Measurements from ENCODE around the gene NLRP10. TPM values are rescaled to one million over a fixed set of nuclear protein-coding genes. Genes with fewer than 3 reads are reported as not detected.

Gene NLRP10
- polyA plus RNA-seq, 1 of the 3 experiments (the other 2 are of a cell fraction), result 0.05 TPM

DNA sequence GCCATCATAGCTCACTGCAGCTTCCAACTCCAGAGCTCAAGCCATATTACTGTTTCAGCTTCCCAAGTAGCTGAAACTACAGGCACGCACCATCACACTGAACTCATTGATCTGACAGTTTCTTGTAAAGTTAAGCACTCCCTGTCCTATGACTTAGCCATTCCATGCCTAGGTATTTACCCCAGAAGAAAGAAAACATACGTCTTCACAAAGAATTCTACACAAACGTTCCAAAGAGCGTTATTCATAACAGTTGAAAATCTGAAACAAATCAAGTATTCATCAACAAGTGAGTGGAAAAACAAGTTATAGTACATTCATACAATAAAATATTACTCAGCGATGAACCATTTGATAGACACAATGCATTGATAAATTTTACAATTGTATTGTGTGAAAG lies 7.8 kb upstream of the NLRP10 start:
- ChIA-PET POLR2A (no interaction called here), CTCF (no interaction called here)
- Histone ChIP-seq H3F3A (replicated peaks; ENCODE audit: insufficient read depth) (peaks cover 22% of the 10 kb centered on the region), H3K27me3 (ENCODE audit: insufficient read depth) (no peaks in the 10 kb centered on the region), H3K36me3 (replicated peaks in 1 of 2; ENCODE audit: control insufficient read depth in 1 of 2, insufficient read depth in 2 of 2, low read length in 1 of 2) (no peaks in the 10 kb centered on the region), H3K79me2 (ENCODE audit: insufficient read depth) (no peaks in the 10 kb centered on the region), H4K20me1 (ENCODE audit: insufficient read depth) (no peaks in the 10 kb centered on the region), H3K4me1 (ENCODE audit: control insufficient read depth in 1 of 2, insufficient read depth in 2 of 2, low read depth in 1 of 2, low read length in 1 of 2) (no peaks in the 10 kb centered on the region), H3K9me2 (no peaks in the 10 kb centered on the region), H2AFZ (ENCODE audit: low read depth) (peak overlapping the region; percentile 9), H3K9ac (no peak overlapping the region), H3K27ac (ENCODE audit: low read depth in 2 of 2, low read length in 1 of 2) (peak overlapping the region in 1 of 2 experiments; percentile 14; a peak in 2 of 4 replicates), H3K4me3 (ENCODE audit: low read depth in 2 of 2, low read length in 1 of 2) (no peak overlapping the region), H3K4me2 (no peak overlapping the region), H3K9me3 (no peaks in the 10 kb centered on the region)
- DNase-seq, result no peak
- TF ChIP-seq GABPA (IDR thresholded peaks at IDR 0.05; ENCODE audit: low read depth), result no peak
- TF ChIP-seq, protein P1, sequence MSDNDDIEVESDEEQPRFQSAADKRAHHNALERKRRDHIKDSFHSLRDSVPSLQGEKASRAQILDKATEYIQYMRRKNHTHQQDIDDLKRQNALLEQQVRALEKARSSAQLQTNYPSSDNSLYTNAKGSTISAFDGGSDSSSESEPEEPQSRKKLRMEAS (IDR thresholded peaks at IDR 0.05; ENCODE audit: low read depth), result no peak
- TF ChIP-seq, protein P2, sequence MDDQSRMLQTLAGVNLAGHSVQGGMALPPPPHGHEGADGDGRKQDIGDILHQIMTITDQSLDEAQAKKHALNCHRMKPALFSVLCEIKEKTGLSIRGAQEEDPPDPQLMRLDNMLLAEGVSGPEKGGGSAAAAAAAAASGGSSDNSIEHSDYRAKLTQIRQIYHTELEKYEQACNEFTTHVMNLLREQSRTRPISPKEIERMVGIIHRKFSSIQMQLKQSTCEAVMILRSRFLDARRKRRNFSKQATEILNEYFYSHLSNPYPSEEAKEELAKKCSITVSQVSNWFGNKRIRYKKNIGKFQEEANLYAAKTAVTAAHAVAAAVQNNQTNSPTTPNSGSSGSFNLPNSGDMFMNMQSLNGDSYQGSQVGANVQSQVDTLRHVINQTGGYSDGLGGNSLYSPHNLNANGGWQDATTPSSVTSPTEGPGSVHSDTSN (IDR thresholded peaks at IDR 0.05), result 0 out of 2 replicates have a peak, but pooled peaks have one; percentile 13
- peak; percentile 29; the same call in 1 of the 2 replicates for TF ChIP-seq JUND (IDR thresholded peaks at IDR 0.05)
- TF ChIP-seq, protein P3, sequence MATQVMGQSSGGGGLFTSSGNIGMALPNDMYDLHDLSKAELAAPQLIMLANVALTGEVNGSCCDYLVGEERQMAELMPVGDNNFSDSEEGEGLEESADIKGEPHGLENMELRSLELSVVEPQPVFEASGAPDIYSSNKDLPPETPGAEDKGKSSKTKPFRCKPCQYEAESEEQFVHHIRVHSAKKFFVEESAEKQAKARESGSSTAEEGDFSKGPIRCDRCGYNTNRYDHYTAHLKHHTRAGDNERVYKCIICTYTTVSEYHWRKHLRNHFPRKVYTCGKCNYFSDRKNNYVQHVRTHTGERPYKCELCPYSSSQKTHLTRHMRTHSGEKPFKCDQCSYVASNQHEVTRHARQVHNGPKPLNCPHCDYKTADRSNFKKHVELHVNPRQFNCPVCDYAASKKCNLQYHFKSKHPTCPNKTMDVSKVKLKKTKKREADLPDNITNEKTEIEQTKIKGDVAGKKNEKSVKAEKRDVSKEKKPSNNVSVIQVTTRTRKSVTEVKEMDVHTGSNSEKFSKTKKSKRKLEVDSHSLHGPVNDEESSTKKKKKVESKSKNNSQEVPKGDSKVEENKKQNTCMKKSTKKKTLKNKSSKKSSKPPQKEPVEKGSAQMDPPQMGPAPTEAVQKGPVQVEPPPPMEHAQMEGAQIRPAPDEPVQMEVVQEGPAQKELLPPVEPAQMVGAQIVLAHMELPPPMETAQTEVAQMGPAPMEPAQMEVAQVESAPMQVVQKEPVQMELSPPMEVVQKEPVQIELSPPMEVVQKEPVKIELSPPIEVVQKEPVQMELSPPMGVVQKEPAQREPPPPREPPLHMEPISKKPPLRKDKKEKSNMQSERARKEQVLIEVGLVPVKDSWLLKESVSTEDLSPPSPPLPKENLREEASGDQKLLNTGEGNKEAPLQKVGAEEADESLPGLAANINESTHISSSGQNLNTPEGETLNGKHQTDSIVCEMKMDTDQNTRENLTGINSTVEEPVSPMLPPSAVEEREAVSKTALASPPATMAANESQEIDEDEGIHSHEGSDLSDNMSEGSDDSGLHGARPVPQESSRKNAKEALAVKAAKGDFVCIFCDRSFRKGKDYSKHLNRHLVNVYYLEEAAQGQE (IDR thresholded peaks at IDR 0.05; ENCODE audit: low read depth, low read length), result no peak
- peak; percentile 59 for TF ChIP-seq TCF12 (IDR thresholded peaks at IDR 0.05)
- TF ChIP-seq FOSL2 (IDR thresholded peaks at IDR 0.05; ENCODE audit: borderline replicate concordance, low read depth), result peak; percentile 21; the same call in 1 of the 2 replicates
- TF ChIP-seq EP300 (IDR thresholded peaks at IDR 0.05; ENCODE audit: borderline replicate concordance in 1 of 2, low read depth in 1 of 2, low read length in 1 of 2), result peak in 1 of 2 experiments; percentile 10; a peak in 1 of 4 replicates
- 40% methylated on average over 5 of the region's 5 CpGs for WGBS (ENCODE audit: low lambda C conversion rate)

DNA sequence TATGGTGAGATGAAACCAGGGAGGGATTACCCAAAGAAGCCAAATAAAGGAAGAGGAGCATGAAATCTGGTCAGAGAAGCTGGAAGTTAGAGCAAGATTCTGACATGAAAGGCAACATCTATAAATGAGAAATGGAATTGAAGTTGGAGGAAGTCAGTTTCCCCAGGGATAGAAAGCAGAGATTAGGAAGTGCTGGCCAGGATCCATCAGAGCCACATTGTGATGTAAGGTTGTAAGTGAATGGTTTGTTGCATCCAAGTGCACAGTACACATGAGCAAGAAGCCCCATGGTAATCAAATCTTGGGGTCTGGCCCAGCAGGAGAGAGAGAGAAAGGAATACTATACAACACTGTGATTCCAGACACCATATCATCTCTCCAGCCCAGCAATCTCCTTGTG lies 6.6 kb upstream of the NLRP10 start:
- no peak overlapping the region for H3K9ac ChIP-seq
- no peaks in the 10 kb centered on the region for H3K36me3 ChIP-seq (replicated peaks in 1 of 2; ENCODE audit: control insufficient read depth in 1 of 2, insufficient read depth in 2 of 2, low read length in 1 of 2)
- H3K9me2 ChIP-seq, result no peaks in the 10 kb centered on the region
- no peaks in the 10 kb centered on the region for H3K4me1 ChIP-seq (ENCODE audit: control insufficient read depth in 1 of 2, insufficient read depth in 2 of 2, low read depth in 1 of 2, low read length in 1 of 2)
- ChIA-PET CTCF (no interaction called here), POLR2A (no interaction called here)
- H2AFZ ChIP-seq (ENCODE audit: low read depth), result no peak overlapping the region; the same call in 1 of the 2 replicates
- DNase-seq, result no peak
- H3K27me3 ChIP-seq (ENCODE audit: insufficient read depth), result no peaks in the 10 kb centered on the region
- H3K4me2 ChIP-seq, result no peak overlapping the region
- H4K20me1 ChIP-seq (ENCODE audit: insufficient read depth), result no peaks in the 10 kb centered on the region
- H3K27ac ChIP-seq (ENCODE audit: low read depth in 2 of 2, low read length in 1 of 2), result no peak overlapping the region
- no peaks in the 10 kb centered on the region for H3K79me2 ChIP-seq (ENCODE audit: insufficient read depth)
- no peak overlapping the region for H3K4me3 ChIP-seq (ENCODE audit: low read depth in 2 of 2, low read length in 1 of 2)
- H3F3A ChIP-seq (replicated peaks; ENCODE audit: insufficient read depth), result peaks cover 11% of the 10 kb centered on the region
- H3K9me3 ChIP-seq, result no peaks in the 10 kb centered on the region
- no peak for TF ChIP-seq FOXJ3 (CRISPR knock-in tag; IDR thresholded peaks at IDR 0.05)
- no peak for TF ChIP-seq CHD2 (IDR thresholded peaks at IDR 0.05; ENCODE audit: low read length, partially characterized antibody)
- TF ChIP-seq MEF2A (IDR thresholded peaks at IDR 0.05; ENCODE audit: borderline replicate concordance, low read depth), result no peak
- TF ChIP-seq, protein P4, sequence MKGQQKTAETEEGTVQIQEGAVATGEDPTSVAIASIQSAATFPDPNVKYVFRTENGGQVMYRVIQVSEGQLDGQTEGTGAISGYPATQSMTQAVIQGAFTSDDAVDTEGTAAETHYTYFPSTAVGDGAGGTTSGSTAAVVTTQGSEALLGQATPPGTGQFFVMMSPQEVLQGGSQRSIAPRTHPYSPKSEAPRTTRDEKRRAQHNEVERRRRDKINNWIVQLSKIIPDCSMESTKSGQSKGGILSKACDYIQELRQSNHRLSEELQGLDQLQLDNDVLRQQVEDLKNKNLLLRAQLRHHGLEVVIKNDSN (IDR thresholded peaks at IDR 0.05; ENCODE audit: borderline replicate concordance, low read depth), result no peak

All from SK-N-SH (cell line).